NCI-H510A (cell line): ENCODE measurements around the gene MCOLN1.

Source experiments
- DNase-seq: peaks from one replicate; lab custom pipeline; 2025; lab: John Stamatoyannopoulos, UW

Gene MCOLN1

DNA sequence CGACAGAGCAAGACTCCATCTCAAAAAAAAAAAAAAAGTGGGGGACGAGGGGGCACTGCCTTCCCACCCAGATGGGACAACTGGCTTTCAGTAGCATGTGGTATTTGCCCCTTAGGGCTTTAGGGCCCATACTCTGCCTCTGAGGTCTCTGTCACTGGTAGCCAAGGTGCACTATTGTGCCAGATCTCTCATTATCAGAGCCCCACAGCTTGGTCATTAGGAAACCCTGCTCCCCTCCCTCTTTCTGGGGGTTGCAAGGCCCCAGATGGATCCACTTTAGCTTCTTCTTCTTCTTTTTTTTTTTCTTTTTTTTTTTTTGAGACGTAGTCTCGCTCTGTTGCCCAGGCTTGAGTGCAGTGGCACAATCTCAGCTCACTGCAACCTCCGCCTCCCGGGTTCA, 17.7 kb upstream of the MCOLN1 start:
- no peak for DNase-seq

DNA sequence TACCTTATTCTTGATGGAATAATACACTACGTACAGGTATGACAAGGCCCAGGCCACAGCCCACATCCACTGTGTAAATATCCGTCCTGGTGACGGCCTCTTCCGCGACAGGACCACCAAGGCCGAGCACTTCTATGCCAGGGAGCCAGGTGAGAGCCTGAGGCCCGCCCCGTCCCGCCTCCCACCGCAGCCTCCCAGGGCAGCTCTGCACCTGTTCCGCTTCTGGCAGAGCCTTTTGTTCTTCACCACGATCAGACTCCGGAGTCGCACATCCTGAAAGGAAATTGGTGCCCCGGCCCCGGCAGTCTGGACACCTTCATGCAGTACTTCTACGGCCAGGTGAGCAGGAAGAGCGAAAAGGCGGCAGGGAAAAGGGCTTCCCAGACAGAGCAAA, 17.1 kb upstream of the MCOLN1 start:
- DNase-seq, result peak; percentile 75

DNA sequence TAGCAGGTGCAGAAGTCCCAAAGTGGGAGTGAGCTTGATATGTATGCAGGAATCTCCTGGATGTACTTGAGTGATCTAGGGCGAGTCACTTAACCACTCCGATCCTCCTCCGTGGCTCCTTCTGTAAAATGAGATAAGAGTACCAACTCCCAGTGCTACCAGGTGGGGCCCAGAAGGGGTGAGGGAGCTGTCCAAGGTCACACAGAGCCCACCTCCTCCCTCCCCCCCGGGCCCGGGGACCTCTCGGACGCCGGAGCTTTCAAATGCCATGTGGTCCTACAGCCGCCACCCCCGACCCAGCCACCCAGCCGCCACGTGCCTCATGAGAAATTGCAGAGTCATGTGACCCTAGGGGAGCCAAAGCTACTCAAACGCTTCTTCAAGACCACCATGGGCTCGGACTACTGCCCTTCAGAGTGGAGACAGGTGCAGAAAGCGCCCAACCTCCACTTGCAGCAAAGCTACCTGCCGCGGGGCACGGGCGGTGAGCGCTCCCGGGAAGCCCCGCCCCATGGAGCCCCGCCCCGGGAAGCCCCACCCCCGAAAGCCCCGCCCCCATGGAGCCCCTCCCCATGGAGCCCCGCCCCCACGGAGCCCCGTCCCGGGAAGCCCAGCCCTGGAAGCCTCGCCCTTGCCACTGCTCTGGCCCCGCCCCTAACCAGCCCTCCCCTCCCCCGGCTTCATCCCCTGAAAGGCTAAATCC, 16.6 kb upstream of the MCOLN1 start:
- no peak for DNase-seq

DNA sequence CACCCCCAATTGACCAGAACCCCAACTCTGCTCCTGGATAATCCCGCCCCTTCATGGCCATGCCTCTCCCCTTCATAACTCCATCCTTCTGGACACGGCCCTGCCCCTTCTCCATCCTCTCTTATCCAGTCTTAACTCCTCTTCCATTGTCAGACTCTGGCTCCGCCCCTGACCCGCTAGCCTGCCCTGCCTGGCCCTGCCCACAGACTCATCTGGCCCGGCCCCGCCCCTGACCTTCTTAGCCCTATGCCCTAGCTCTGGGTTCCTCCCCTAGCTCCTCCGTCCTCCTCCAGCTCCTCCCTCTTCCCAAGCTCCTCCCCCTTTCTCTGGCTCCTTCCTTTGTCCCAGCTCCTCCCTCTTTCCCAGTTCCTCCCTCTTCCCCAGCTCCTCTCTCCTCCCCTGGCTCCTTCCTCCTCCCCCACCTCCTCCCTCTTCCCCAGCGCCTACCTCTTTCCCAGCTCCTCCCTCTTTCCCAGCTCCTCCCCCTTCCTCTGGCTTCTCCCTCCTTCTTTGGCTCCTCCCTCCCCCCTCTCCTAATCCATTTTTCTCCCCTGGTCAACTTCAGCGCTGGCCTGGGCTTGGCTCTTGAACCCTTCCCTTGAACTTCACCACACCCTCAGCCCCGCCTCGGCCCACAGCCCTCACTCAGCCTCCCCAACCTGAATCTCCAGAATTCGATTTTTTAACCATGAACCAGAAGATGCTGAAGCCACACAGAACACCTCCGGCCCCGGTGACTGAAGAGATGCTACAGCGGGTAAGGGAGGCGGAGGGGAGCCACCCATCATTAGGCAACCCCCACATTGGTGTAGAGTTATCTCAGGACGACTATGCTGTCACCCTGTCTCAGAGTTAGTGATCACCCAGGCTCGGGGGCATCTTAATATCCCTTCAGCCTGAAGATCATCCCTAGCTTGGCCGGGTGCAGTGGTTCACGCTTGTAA, 15.8 kb upstream of the MCOLN1 start:
- no peak for DNase-seq

DNA sequence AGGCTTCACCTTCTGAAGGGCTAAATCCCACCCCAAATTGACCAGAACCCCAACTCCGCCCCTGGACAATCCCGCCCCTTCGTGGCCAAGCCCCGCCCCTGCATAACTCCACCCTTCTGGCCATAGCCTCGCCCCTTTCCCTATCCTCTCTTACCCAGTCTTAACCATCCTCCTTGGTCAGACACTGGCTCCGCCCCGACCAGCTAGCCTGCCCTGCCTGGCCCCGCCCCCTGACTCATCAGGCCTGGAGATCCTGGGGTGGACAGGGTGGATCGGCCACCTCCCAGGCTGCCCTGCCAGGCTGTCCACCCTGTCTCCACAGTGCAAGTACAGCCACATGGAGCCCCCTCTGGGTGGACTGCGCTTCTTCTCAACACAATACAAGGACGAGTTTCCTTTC, 14.5 kb upstream of the MCOLN1 start:
- DNase-seq, result no peak

DNA sequence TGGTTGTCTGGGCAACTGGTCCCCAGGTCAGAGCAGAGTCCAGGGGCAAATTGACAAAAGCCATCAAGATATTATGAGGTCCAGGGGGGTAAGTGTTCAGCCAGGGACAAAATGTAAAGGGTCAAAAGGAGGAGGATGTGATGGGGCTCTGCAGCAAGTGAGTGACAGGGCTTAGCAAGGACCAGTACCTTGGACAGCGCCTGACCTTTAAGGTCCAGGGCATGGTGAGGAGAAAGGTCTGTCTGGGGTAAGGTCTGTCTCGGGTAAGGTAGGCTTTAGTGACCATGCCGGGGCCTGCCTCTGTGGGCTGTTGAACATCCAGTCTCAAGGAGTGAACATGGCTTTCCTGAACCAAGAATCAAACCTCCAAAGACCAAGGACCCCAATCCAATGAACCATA, 12.8 kb upstream of the MCOLN1 start:
- no peak for DNase-seq

DNA sequence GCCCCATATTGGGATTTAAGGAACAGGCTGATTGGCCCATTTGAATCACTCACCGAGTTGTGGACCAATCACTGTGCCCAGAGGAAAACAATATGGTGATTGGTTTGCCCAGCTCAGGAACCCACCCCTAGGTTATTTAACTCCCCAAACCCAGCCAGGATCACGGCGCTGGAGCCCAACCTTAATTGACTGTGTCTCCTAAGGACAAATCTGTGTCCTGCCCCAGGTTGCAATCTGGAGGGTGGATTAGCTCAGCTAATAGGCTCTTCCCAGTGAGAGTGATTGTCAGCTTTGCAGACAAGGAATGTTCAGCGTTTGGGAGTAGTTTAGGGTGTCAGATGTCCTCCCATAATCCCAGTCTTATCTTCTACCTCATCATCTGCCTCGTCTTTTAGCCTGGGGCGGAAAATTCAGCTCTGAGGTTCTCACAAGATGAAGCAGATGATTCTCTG, 10.0 kb upstream of the MCOLN1 start:
- no peak for DNase-seq

DNA sequence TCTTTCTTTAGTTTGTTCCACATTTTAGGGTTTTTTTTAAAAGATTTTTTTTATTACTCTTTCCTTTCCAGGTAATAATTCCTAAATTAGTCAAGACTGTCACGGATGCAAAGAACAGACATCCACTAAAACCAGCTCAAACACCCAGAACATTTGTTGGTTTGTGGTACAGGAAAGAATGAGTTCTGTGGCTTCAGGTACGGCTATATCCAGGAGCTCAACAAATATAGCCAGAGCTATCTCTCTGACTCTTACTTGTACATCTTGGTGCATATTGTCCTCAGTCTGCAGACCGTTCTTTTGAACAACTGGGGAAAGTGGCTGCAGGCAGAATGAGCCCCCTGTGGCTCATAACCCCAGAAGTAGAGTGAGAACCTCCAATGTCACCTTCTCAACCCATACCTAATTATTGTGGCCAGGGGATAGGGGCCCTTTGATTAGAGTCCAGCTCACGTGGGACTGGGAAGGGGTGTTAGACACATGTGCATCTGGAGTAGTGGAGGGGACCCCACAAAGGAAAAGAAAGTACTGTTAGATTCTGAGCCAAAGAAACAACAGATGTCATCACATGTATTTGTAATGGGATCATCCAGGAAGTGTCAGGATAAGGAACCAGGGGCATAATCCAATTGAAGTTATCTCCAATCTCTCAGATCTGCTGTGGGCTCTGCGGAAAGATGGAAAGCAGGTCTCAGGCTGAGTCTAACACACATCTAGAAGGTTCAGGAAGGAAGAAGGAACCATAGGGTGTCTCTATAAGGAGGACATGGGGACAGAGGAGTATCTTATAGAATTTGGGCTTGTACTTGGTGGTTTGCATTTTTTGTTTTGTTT, 8.4 kb upstream of the MCOLN1 start:
- no peak for DNase-seq

DNA sequence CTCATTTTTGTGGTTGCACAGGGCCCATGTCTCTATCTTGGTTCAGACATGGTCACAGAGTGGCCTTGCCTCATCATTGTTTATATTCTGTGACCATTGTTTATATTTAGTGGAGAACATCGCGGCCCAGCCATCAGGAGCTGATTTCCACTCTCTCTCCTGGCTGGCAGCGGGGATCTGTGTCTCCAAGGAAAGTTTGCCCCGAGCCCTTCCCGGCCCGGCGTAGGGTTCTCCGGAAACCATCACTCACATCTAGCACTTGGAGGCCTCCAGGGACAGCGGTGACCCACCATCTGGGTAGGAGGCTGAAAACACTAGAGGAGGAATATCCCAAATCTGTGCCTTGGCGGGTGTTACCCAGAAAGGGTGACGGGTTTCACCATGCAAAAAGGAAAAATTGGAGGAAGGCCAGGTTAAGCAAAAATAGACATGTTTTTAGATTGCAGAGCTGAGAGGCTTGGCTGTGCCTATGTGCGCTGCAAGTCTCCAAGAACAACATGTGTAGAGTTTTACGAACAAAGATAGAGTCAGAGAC, 7.2 kb upstream of the MCOLN1 start:
- DNase-seq, result no peak

DNA sequence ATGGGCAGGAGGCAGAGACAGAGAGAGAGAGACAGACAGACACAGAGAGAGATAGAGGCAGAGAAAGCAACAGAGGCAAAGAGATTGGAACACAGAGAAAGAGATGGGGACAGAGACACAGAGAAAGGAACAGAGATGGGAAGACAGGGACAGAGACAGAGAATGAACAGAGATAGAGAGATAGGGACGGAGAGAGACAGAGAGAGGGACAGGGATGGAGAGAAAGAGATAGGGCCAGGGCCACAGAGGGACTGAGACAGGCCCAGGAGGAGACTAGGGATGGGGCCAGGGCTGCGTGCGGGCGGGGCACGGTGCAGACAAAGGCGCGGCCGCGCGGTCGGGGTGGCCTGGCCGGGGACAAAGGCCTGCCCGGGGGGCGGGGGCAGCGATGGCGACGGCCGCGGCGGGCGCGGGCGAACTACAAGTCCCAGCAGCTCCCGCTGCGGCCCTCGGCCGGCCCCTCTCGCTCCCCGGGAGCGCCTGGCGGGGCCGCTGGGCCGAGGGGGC, 6.7 kb upstream of the MCOLN1 start, which contains the start of gene ZNF358:
ZNF358 (plus strand) TSS at position 459 of the 507 bp plus-strand sequence. CDS start 3,140 bp downstream, outside the sequence.
- peak; percentile 80 for DNase-seq

DNA sequence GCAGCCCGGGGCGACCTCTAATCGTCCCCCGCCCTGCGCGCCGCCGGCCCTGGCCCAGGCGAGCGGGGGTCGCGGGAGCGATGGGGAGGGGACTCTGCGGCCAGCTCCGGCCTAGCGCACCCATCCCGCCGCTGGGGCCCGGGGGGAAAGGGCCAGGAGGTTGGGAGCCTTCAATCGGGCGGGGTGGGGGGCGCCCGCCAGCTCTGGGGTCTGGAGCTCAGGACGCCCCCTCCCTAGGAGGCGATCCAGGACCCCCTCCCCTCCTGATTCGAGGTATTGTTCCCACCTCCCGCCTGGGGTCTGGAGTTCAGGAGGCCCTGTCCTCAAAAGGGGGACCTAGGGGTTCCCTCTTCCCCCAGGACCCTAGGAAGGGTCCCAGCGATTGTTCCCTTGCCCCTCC, 6.1 kb upstream of the MCOLN1 start:
- no peak for DNase-seq

DNA sequence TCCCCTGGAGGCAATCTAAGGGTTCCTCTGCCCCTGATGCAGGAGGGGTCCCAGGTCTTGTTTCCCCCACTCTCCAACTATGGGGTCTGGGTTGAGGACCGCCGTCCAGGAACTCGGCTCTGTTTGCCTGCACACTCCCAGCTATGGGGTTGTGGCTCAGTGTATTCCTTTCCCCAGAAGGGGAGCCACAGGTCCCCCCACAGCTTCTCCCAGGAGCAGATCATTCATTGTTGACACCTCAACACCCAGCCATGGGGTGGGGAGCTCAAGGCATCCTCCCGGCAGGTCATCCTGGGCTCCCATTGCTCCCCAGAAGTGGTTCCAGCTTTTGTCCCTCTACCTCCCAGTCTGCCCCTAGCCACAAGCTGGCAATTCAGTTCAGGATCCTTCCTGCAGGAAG, 5.5 kb upstream of the MCOLN1 start:
- DNase-seq, result no peak

DNA sequence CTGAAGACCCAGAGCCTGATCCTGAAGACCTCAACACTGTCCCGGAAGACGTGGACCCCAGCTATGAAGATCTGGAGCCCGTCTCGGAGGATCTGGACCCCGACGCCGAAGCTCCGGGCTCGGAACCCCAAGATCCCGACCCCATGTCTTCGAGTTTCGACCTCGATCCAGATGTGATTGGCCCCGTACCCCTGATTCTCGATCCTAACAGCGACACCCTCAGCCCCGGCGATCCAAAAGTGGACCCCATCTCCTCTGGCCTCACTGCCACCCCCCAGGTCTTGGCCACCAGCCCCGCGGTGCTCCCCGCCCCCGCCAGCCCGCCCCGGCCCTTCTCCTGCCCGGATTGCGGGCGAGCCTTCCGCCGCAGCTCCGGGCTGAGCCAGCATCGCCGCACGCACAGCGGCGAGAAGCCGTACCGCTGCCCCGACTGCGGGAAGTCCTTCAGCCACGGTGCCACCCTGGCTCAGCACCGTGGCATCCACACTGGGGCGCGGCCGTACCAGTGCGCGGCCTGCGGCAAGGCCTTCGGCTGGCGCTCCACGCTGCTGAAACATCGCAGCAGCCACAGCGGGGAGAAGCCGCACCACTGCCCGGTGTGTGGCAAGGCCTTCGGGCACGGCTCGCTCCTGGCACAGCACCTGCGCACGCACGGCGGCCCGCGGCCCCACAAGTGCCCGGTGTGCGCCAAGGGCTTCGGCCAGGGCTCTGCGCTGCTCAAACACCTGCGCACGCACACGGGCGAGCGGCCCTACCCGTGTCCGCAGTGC, 2.9 kb upstream of the MCOLN1 start:
- no peak for DNase-seq

DNA sequence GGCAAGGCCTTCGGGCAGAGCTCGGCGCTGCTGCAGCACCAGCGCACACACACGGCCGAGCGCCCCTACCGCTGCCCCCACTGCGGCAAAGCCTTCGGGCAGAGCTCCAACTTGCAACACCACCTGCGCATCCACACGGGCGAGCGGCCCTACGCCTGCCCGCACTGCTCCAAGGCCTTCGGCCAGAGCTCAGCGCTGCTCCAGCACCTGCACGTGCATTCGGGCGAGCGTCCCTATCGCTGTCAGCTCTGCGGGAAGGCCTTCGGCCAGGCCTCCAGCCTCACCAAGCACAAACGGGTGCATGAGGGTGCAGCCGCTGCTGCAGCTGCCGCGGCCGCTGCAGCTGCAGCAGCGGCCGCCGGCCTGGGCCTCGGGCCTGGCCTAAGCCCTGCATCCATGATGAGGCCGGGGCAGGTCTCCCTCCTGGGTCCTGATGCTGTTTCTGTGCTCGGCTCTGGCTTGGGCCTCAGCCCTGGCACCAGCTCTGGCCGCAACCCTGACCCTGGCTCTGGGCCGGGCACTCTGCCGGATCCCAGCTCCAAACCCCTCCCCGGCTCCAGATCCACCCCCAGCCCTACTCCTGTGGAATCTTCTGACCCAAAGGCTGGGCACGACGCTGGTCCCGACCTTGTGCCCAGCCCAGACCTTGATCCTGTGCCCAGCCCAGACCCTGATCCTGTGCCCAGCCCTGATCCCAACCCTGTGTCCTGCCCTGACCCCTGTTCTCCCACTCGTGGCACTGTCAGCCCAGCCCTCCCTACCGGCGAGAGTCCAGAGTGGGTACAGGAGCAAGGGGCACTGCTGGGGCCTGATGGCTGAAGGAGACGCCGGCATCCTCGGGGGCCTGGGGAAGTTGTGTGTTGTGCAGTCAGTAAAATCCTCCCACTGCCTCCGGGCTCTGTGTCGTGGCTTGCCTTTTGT, 2.0 kb upstream of the MCOLN1 start:
- DNase-seq, result no peak

DNA sequence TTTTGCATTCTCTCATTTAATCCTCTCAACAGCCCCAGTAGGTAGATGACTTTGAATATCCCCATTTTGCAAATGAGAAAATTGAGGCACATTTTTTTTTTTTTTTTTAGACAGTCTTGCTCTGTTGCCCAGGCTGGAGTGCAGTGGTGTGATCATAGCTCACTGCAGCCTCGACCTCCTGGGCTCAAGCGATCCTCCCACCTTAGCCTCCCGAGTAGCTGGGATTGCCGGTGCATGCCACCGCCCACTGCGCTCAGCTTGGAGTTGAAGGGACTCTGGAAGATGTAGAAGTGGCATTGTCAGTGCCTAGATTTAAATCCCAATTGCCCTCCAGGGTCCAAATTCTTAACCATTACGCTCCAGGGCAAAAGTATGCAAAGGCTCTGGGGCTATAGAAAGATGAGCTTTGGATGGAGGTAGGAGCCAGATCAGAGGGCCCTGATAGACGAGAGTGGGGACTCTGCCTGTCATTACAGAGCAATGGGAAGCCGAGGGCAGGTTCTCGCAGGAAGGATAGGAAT, 813 bp upstream of the MCOLN1 start:
- DNase-seq, result no peak

DNA sequence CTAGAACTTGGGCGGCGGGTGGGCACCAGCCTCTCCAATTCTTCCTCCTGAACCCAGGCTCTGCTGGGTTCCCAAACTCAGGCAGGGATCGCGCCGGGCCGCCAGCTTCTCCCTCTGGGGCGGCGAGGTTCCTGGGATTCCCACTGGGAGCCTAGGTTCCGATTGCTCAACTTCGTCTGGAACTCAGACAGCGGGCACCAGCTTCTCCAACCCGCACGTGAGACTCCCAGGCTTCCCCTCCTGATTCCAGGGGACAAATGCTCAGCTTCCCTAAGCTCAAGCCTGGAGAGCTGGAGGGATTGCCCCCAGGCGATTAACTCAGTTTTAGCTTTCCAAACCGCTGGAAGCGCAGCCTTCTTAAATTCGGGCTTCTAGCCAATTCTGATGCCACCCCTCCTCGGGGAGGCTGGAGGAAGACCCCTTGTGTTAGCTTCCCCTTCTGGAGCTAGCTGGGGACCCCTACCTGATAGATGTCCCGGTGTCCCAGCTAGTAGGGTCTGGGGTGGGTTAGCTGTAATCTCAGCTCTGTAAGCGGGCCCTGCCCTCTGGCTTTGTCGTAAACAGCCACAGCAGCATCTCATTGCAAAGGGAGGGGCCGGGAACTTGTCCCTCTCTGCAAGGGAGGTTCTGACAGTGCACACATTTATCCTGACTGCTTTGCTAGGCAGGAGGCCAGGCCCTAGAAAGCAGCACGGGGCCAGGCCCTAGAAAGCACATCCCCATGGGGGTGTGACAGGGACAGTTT, 671 bp downstream of the MCOLN1 start:
- no peak for DNase-seq

DNA sequence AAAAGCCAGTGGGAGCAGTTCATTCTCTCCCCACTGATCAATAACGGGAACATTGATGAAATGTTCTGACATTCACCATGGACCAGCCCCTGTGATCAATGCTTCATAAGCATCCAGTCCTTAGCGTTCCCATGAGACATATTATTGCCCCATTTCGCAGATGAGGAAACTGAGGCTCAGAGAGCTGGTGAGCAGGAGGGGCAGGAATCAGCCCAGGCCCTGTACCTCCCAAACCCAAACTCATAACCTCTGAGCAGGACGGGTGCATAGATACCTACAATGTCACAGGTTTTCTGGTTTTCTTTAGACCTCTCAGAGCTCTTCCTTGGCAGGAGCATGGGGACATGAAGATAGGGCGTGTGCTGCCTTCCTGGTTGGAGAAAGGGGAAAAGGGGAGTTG, 2.1 kb downstream of the MCOLN1 start:
- no peak for DNase-seq

DNA sequence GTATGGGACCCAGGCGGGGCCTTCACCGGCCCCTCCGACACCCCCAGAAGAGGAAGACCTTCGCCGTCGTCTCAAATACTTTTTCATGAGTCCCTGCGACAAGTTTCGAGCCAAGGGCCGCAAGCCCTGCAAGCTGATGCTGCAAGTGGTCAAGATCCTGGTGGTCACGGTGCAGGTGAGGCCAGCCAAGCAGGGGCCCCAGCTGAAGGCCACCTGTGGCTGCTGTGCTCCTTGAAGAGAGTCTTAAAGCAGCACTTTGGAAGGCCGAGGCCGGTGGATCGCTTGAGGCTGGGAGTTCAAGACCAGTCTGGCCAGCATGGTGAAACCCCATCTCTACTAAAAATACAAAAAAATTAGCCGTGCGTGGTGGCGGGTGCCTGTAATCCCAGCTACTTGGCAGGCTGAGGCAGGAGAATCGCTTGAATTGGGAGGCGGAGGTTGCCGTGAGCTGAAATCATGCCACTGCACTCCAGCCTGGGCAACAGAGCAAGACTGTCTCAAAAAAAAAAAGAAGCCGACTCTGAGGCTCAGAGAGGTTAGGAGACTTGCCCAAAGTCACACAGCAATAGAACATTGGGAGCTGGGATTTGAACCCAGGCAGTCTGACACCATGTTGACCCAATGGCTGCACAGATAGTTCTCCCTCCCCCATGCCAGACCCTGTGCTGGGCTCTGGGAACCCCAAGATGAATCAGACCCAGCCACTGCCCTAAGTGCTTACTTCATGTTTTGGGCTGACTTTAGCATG, 2.7 kb downstream of the MCOLN1 start:
- DNase-seq, result no peak
